Suprapubic skin (tissue), 4 donors: ENCODE data around the gene VPREB1. TPM values are rescaled to one million over a fixed set of nuclear protein-coding genes. Genes with fewer than 3 reads are reported as not detected.
"Not testable (repeated sequence)": the region's sequence is repeated elsewhere in the genome, so short reads cannot be mapped to it uniquely, and the experiment has no call there.

ENCODE experiments used
- DNase-seq, 2 donors: peaks; one replicate each; pipeline ENCODE4 v3.0.0-alpha.2; 2019; ENCODE audit warnings: low spot score in 2 of 2
- H3K27ac ChIP-seq: fragments of 200-600 bp; sonication (generic); one replicate; pipeline ENCODE4 v1.5.1; 2019
- H3K27me3 ChIP-seq: fragments of 200-600 bp; sonication (generic); one replicate; pipeline ENCODE4 v1.5.1; 2019
- H3K36me3 ChIP-seq: fragments of 200-600 bp; sonication (generic); one replicate; pipeline ENCODE4 v1.5.1; 2019
- H3K4me1 ChIP-seq: fragments of 200-600 bp; sonication (generic); one replicate; pipeline ENCODE4 v1.5.1; 2019
- H3K4me3 ChIP-seq: fragments of 200-600 bp; sonication (generic); one replicate; pipeline ENCODE4 v1.5.1; 2019; ENCODE audit warnings: mild to moderate bottlenecking
- H3K9me3 ChIP-seq: fragments of 200-600 bp; sonication (generic); one replicate; pipeline ENCODE4 v1.5.1; 2019
- EP300 ChIP-seq: sonication (generic); formaldehyde crosslinking; IDR thresholded peaks from one replicate; pipeline ENCODE4 v1.6.1; 2017; ENCODE audit warnings: antibody characterized with exemption
- POLR2A ChIP-seq, 2 donors: fragments of 450-650 bp; IDR thresholded peaks; one replicate each; pipeline ENCODE4 v1.6.1; 2017; ENCODE audit warnings: antibody characterized with exemption in 2 of 2, mild to moderate bottlenecking in 2 of 2, moderate library complexity in 2 of 2
- POLR2AphosphoS5 ChIP-seq, 3 donors: sonication (generic); formaldehyde crosslinking; IDR thresholded peaks; one replicate each; pipeline ENCODE4 v1.6.1; 2017; ENCODE audit warnings: antibody characterized with exemption in 3 of 3
- WGBS: methylation state at CpG from one replicate; pipeline ENCODE4 v1.1.5; 2018; 5-methylcytosine and 5-hydroxymethylcytosine counted together
- total RNA-seq, 4 donors: library from RNA; depleted of rRNA; stranded (reverse); fragments of >200 nt; gene quantifications; one replicate each; pipeline ENCODE4 v1.1.0, GENCODE V29; 2016
- TF ChIP-seq, protein P1 (sequence below), 2 donors: fragments of 200-600 bp in 1 of 2; fragments of 450-650 bp in 1 of 2; sonication (generic) in 1 of 2; IDR thresholded peaks; one replicate each; pipeline ENCODE4 v1.5.1; 2016 to 2019; ENCODE audit warnings: antibody characterized with exemption in 2 of 2, mild to moderate bottlenecking in 1 of 2, moderate library complexity in 1 of 2

The VPREB1 gene
- total RNA-seq, 4 donors from 2014 or later: not detected

DNA sequence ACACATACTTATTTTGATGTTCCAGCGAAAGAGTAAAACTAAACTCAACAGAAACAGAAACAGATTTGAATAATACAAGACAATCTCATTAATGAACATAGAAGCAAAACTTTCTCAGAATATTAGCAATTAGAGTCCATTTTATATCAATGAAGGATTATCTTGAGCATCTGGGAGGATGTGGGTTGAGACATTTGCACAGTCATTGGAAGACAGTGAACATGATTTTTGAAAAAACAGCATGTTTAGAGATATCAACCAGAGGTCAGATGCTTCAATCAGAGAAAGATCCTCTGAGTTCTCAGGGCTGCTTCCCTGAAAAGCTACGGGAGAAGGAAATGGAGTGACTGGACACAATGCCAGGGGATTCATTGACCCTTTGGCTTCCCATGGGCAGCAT lies 35.9 kb upstream of the VPREB1 start:
- Histone ChIP-seq H3K27ac (no peak overlapping the region), H3K36me3 (no peaks in the 10 kb centered on the region), H3K27me3 (peaks cover 21% of the 10 kb centered on the region), H3K4me1 (peaks cover 8% of the 10 kb centered on the region), H3K4me3 (no peak overlapping the region), H3K9me3 (no peaks in the 10 kb centered on the region)
- DNase-seq: no peak
- TF ChIP-seq, protein P1, sequence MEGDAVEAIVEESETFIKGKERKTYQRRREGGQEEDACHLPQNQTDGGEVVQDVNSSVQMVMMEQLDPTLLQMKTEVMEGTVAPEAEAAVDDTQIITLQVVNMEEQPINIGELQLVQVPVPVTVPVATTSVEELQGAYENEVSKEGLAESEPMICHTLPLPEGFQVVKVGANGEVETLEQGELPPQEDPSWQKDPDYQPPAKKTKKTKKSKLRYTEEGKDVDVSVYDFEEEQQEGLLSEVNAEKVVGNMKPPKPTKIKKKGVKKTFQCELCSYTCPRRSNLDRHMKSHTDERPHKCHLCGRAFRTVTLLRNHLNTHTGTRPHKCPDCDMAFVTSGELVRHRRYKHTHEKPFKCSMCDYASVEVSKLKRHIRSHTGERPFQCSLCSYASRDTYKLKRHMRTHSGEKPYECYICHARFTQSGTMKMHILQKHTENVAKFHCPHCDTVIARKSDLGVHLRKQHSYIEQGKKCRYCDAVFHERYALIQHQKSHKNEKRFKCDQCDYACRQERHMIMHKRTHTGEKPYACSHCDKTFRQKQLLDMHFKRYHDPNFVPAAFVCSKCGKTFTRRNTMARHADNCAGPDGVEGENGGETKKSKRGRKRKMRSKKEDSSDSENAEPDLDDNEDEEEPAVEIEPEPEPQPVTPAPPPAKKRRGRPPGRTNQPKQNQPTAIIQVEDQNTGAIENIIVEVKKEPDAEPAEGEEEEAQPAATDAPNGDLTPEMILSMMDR (IDR thresholded peaks at IDR 0.05): no peak
- TF ChIP-seq POLR2A (IDR thresholded peaks at IDR 0.05) (no peak), EP300 (no peak), POLR2AphosphoS5 (IDR thresholded peaks at IDR 0.05) (no peak)
- WGBS: 26% methylated on average over 2 of the region's 2 CpGs

DNA sequence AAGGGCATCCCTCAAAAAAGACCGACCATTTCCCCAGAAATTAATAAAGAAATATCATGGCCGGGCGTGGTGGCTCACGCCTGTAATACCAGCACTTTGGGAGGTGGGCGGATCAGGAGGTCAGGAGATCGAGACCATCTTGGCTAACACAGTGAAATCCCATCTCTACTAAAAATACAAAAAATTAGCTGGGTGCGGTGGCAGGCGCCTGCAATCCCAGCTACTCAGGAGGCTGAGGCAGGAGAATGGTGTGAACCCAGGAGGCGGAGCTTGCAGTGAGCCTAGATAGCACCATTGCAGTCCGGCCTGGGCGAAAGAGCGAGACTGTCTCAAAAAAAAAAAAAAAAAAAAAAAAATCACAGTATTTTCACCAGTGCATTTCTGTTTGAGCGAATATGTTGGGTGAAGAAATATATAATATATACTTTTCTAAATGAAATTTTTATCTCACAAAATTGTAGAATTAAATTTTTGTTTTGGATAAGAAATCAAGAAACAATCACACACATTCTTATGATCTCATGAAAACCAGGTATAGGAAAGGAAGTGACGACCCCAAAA lies 35.4 kb upstream of the VPREB1 start:
- H3K4me3 ChIP-seq, H3K27ac ChIP-seq, H3K4me1 ChIP-seq, DNase-seq, H3K9me3 ChIP-seq, H3K36me3 ChIP-seq: not testable (repeated sequence)
- 88% methylated on average over 14 of the region's 14 CpGs for WGBS
- peaks cover 19% of the 10 kb centered on the region for H3K27me3 ChIP-seq

DNA sequence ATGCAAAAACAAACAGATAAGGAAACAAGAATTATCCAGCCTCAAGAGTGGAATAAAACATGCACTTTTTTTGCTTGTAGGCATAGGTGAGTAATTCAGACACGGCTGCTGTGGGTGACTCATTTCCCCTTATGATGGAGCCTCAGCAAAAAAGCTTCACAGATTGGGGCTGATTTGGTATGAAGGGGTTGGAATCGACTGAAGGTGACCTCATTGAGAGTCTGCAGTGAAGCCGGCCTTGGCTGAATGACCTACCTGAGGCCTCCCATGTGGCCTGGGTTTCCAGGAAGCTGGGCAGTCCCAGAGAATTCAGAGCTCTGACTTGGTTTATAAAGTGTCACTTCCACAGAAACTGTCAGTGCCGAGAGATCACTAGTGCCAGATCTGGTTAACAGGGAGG lies 34.2 kb upstream of the VPREB1 start:
- DNase-seq: no peak
- Histone ChIP-seq H3K9me3 (no peaks in the 10 kb centered on the region), H3K27ac (no peak overlapping the region), H3K4me3 (no peak overlapping the region), H3K4me1 (peaks cover 8% of the 10 kb centered on the region), H3K36me3 (no peaks in the 10 kb centered on the region), H3K27me3 (peaks cover 17% of the 10 kb centered on the region)
- 30% methylated on average over 4 of the region's 4 CpGs for WGBS
- TF ChIP-seq POLR2AphosphoS5 (IDR thresholded peaks at IDR 0.05) (no peak), POLR2A (IDR thresholded peaks at IDR 0.05) (no peak), EP300 (no peak)

DNA sequence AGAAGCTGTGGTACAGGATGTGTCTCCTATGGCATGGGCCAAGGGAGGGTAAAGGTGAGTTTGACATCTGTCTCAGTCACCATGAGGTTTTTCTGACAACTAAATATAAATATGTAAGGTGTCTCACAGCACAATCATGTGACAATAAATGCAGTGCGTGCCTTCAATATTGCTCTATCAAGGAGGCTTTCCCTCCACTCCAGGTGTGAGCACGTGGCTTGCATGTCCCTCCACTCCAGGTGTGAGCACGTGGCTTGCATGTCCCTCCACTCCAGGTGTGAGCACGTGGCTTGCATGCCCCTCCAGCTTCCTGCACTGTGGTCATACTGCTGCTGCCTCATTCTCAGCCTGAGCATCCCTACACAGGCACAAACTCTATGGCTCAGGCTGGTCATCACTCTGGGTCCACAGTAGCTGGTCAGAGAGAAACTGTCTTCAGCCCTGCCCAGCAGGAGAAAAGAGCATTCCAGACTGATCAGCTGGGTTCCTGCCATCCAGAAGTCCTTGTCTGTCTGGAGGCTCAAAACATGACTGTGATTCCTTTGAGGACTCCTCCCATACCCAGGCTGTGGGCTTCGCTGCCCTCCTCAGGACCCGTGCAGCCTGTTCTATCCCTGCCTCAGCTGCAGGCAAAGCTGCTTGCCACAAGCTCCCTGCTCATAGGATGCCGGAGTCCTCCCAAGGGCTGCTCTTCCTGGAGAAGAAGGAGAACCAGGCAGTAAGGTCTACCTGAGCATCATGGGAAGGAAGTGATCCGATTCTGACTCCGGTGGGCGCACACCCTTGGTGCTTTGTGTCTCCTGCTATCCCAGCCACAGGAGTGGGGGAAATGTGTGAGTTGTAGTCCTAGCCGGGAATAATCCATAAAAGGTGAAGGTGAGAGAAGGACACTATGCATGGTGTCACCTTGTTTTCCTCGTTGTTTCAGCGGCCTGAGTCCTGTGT lies 33.4 kb upstream of the VPREB1 start:
- Histone ChIP-seq H3K4me3 (no peak overlapping the region), H3K27ac (no peak overlapping the region), H3K9me3 (no peaks in the 10 kb centered on the region), H3K27me3 (peaks cover 12% of the 10 kb centered on the region), H3K36me3 (no peaks in the 10 kb centered on the region), H3K4me1 (peaks cover 8% of the 10 kb centered on the region)
- no peak for DNase-seq
- no peak for TF ChIP-seq EP300
- TF ChIP-seq POLR2A (IDR thresholded peaks at IDR 0.05): no peak
- TF ChIP-seq, protein P1 (IDR thresholded peaks at IDR 0.05): no peak
- no peak for TF ChIP-seq POLR2AphosphoS5 (IDR thresholded peaks at IDR 0.05)
- 76% methylated on average over 9 of the region's 13 CpGs for WGBS

DNA sequence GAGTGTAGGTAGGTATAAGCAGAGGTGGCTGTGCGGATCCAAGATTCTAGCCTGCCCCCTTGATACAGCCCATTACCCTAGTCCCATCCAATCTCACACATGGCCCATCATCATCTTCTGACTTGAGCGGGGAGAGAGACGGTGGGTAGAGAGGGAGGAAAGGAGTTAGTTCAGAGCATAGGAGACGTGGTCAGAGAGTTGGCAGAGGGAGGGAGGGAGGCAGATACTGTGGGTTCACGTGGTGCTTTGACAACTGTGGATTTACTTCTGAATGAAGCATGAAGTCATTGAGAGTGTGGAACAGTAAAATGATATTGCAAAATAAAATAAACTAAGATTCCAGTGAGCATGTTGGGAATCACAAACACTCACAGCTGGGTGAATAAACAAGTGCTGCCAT lies 31.4 kb upstream of the VPREB1 start:
- Histone ChIP-seq H3K27me3 (peaks cover 12% of the 10 kb centered on the region), H3K4me3 (no peak overlapping the region), H3K9me3 (no peaks in the 10 kb centered on the region), H3K4me1 (peaks cover 3% of the 10 kb centered on the region), H3K36me3 (no peaks in the 10 kb centered on the region), H3K27ac (no peak overlapping the region)
- 47% methylated on average over 5 of the region's 5 CpGs for WGBS
- TF ChIP-seq EP300: no peak
- no peak for TF ChIP-seq POLR2AphosphoS5 (IDR thresholded peaks at IDR 0.05)
- TF ChIP-seq POLR2A (IDR thresholded peaks at IDR 0.05): no peak
- TF ChIP-seq, protein P1 (IDR thresholded peaks at IDR 0.05): no peak
- no peak for DNase-seq

DNA sequence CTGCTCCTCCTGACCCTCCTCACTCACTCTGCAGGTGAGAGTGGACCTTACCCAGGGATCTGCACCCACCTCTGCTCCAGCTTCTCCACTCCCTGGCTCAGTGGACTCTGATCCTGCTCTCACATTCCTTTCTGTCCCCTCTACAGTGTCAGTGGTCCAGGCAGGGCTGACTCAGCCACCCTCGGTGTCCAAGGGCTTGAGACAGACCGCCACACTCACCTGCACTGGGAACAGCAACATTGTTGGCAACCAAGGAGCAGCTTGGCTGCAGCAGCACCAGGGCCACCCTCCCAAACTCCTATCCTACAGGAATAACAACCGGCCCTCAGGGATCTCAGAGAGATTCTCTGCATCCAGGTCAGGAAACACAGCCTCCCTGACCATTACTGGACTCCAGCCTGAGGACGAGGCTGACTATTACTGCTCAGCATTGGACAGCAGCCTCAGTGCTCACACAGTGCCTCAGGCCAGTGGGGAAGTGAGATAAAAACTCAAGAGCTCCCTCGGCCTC lies 29.7 kb upstream of the VPREB1 start:
- Histone ChIP-seq H3K4me1 (peaks cover 2% of the 10 kb centered on the region), H3K27ac (no peak overlapping the region), H3K9me3 (no peaks in the 10 kb centered on the region), H3K4me3 (no peak overlapping the region), H3K27me3 (peaks cover 12% of the 10 kb centered on the region), H3K36me3 (no peaks in the 10 kb centered on the region)
- TF ChIP-seq EP300 (no peak), POLR2A (IDR thresholded peaks at IDR 0.05) (no peak), POLR2AphosphoS5 (IDR thresholded peaks at IDR 0.05) (no peak)
- TF ChIP-seq, protein P1 (IDR thresholded peaks at IDR 0.05): no peak
- DNase-seq: no peak
- 73% methylated on average over 5 of the region's 5 CpGs for WGBS
